K562 (cell line): ENCODE data around the gene TIMM44. TPM values are rescaled to one million over a fixed set of nuclear protein-coding genes. Genes with fewer than 3 reads are reported as not detected.

Source experiments
- AFF4 ChIP-seq: sonication (generic); formaldehyde crosslinking; IDR thresholded peaks from 2 replicates; pipeline ENCODE4 v1.8.0; 2023; ENCODE audit warnings: mild to moderate bottlenecking, missing genetic modification reagents
- ARHGAP35 ChIP-seq: fragments of 450-650 bp; IDR thresholded peaks from 2 replicates; pipeline ENCODE4 v1.6.1; 2018; ENCODE audit not compliant: partially characterized antibody
- ARNT ChIP-seq, 2 experiments: fragments of 450-650 bp; IDR thresholded peaks; 2 replicates each; pipeline ENCODE4 v1.6.1; 2016; ENCODE audit warnings: mild to moderate bottlenecking in 1 of 2
- BRCA1 ChIP-seq, 2 experiments: fragments of 450-650 bp in 1 of 2; sonication (generic) in 1 of 2; formaldehyde crosslinking in 1 of 2; IDR thresholded peaks; 2 replicates each; pipeline versions ENCODE4 v1.5.0 to v1.6.1; 2017 to 2020; ENCODE audit warnings: mild to moderate bottlenecking in 1 of 2, missing genetic modification reagents in 1 of 2
- C11orf30 ChIP-seq: fragments of 450-650 bp; IDR thresholded peaks from 2 replicates; pipeline ENCODE4 v1.6.1; 2016; ENCODE audit warnings: low read depth, mild to moderate bottlenecking
- CBX2 ChIP-seq: fragments of 200-600 bp; sonication (generic); IDR thresholded peaks from one replicate; pipeline ENCODE4 v1.6.1; 2012; ENCODE audit warnings: mild to moderate bottlenecking, low read length, inconsistent platforms; ENCODE audit not compliant: insufficient read depth, poor library complexity, severe bottlenecking
- HMGN3 ChIP-seq: IDR thresholded peaks from 2 replicates; pipeline ENCODE4 v1.6.1; 2011; ENCODE audit warnings: borderline replicate concordance, low read depth, mild to moderate bottlenecking, mixed read lengths, low read length; ENCODE audit not compliant: insufficient read length; ENCODE audit errors: extremely low read depth
- KLF6 ChIP-seq: fragments of 250-450 bp; sonication (Bioruptor Pico); IDR thresholded peaks from 2 replicates; pipeline ENCODE4 v1.4.0; 2020; ENCODE audit warnings: mild to moderate bottlenecking, moderate library complexity, borderline replicate concordance
- NR2C2 ChIP-seq, 2 experiments: fragments of 200-800 bp in 1 of 2; sonication (Bioruptor generic) in 1 of 2; sonication (generic) in 1 of 2; formaldehyde crosslinking in 1 of 2; IDR thresholded peaks; 2 replicates each; pipeline versions ENCODE4 v1.6.1 to v1.8.0; 2016 to 2022; ENCODE audit warnings: mild to moderate bottlenecking in 1 of 2, missing compliant biosample characterization in 1 of 2, missing genetic modification characterization in 1 of 2, missing genetic modification reagents in 1 of 2
- PHF8 ChIP-seq: fragments of 200-600 bp; sonication (generic); IDR thresholded peaks from 2 replicates; pipeline ENCODE4 v1.6.1; 2012; ENCODE audit warnings: mixed run types, mild to moderate bottlenecking, inconsistent platforms, low read length, moderate library complexity, borderline replicate concordance
- RAD21 ChIP-seq, 2 experiments: fragments of 250-450 bp in 1 of 2; fragments of 450-650 bp in 1 of 2; sonication (Bioruptor Pico) in 1 of 2; formaldehyde crosslinking in 1 of 2; IDR thresholded peaks in 1 of 2; conservative IDR thresholded peaks in 1 of 2; 2 replicates each; pipeline versions ENCODE4 v1.4.0 to v1.8.0; 2020 to 2022; ENCODE audit warnings: mild to moderate bottlenecking in 2 of 2, moderate library complexity in 1 of 2
- RREB1 ChIP-seq: fragments of 250-450 bp; sonication (Bioruptor Pico); IDR thresholded peaks from 2 replicates; pipeline ENCODE4 v1.4.0; 2020
- ZBTB2 ChIP-seq: fragments of 450-650 bp; IDR thresholded peaks from 2 replicates; pipeline ENCODE4 v1.6.1; 2016; ENCODE audit warnings: antibody characterized with exemption
- ZNF133 ChIP-seq: fragments of 250-450 bp; sonication (Bioruptor Pico); IDR thresholded peaks from 2 replicates; pipeline ENCODE4 v1.4.0; 2020; ENCODE audit warnings: mild to moderate bottlenecking
- ZNF212 ChIP-seq: fragments of 450-650 bp; formaldehyde crosslinking; IDR thresholded peaks from 2 replicates; pipeline ENCODE4 v1.4.0; 2020; ENCODE audit warnings: mild to moderate bottlenecking
- polyA plus RNA-seq, 8 experiments: library from polyadenylated mRNA; depleted of rRNA in 4 of 8; stranded (reverse) in 5 of 8; unstranded in 3 of 8; fragments of >200 nt; fragmentation: Nextera tagmentation in 2 of 8; fragmentation: Illumina TruSeq in 1 of 8; extraction: Ambion mirVana in 2 of 8; extraction: Trizol in 1 of 8; gene quantifications; 2 replicates each; pipeline versions ENCODE4 v1.2.1 to v1.2.3, GENCODE V29; 2011 to 2014; ENCODE audit warnings: inconsistent platforms in 1 of 8, missing spikeins in 1 of 8
- total RNA-seq, 7 experiments: library from RNA; depleted of rRNA in 6 of 7; stranded (reverse); fragments of >200 nt in 6 of 7; fragmentation: Illumina TruSeq in 2 of 7; extraction: Trizol in 2 of 7; gene quantifications; 2 replicates each; pipeline versions ENCODE4 v1.2.1 to v1.2.3, GENCODE V29; 2011 to 2021; ENCODE audit warnings: low replicate concordance in 1 of 7

Gene TIMM44
- total and polyA plus RNA-seq, 9 of the 15 experiments (the other 6 are each of a cell fraction or from before 2014, with no cell fraction given): 10.3 to 231 (median 89.3) TPM

GRCh38 chr19:7902796-7903243 is 40.6 kb downstream of the TIMM44 start (continued):
- TF ChIP-seq RREB1 (CRISPR knock-in tag): no peak
- no peak for TF ChIP-seq CBX2
- no peak for TF ChIP-seq ZNF133 (CRISPR knock-in tag)
- TF ChIP-seq ARHGAP35: no peak
- no peak for TF ChIP-seq ZBTB2
- no peak for TF ChIP-seq KLF6
- TF ChIP-seq RAD21 (CRISPR knock-in tag; conservative IDR thresholded peaks at IDR 0.05 in 1 of 2, IDR thresholded peaks at IDR 0.05 in 1 of 2): no peak
- no peak for TF ChIP-seq HMGN3
- TF ChIP-seq BRCA1 (IDR thresholded peaks at IDR 0.05): no peak
- TF ChIP-seq BRCA1 (CRISPR knock-in tag; IDR thresholded peaks at IDR 0.05): no peak
- TF ChIP-seq NR2C2 (CRISPR knock-in tag; IDR thresholded peaks at IDR 0.05): no peak
- 0 out of 2 replicates have a peak, but pooled peaks have one; percentile 0 for TF ChIP-seq NR2C2 (tag; IDR thresholded peaks at IDR 0.05)
- no peak for TF ChIP-seq ARNT (IDR thresholded peaks at IDR 0.05)
- no peak for TF ChIP-seq PHF8
- TF ChIP-seq AFF4 (CRISPR knock-in tag): 0 out of 2 replicates have a peak, but pooled peaks have one; percentile 36
- TF ChIP-seq C11orf30: no peak
- TF ChIP-seq ZNF212: no peak
